ENCODE data around the gene CLOCK.

Gene CLOCK

DNA sequence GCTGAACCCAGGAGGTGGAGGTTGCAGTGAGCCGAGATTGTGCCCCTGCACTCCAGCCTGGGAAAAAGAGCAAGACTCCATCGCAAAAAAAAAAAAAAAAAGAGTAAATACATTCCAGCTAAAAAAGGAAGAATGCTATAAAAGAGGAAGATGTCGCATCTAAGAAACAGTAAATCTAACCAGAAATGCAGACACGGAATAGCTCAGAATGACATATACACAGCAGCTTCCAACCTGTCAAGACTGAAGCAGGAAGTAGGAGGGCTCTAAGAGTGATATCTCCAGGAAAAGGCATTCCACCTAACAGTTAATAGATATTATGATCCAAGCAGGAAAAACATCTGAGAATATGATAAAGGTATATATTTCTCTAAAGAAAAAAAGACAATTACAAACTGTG is 16.0 kb downstream of the CLOCK start:
- Histone ChIP-seq H3K4me3 (ENCODE audit: low read length) (no peak overlapping the region), H3K36me3 (ENCODE audit: insufficient read depth, low read length) (no peaks in the 10 kb centered on the region), H3K9me3 (ENCODE audit: low read length) (peaks cover 9% of the 10 kb centered on the region), H2AFZ (ENCODE audit: low read depth, low read length) (no peak overlapping the region), H3K27me3 (ENCODE audit: insufficient read depth, low read length) (no peaks in the 10 kb centered on the region), H3K4me1 (ENCODE audit: insufficient read depth, low read length) (no peaks in the 10 kb centered on the region)

DNA sequence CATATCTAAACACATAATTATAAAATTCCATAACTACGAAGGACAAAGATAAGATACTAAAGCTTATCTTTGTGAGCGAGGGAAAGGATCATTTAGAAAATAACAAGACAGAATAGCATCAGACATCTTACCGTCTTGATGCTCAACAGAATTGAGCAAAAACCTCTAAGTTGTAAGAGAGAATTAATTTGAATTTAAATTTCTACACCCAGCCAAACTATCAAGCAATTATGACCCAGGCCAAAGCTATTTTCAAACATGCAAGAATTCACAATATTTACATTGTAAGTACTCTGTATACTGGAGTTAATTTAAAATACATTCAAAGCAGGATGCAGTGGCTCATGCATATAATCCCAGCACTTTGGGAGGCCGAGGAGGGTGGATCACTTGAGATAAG is 16.5 kb downstream of the CLOCK start:
- H3K36me3 ChIP-seq (ENCODE audit: insufficient read depth, low read length), result no peaks in the 10 kb centered on the region
- H3K4me1 ChIP-seq (ENCODE audit: insufficient read depth, low read length), result no peaks in the 10 kb centered on the region
- H3K4me3 ChIP-seq (ENCODE audit: low read length), result no peak overlapping the region
- H3K9me3 ChIP-seq (ENCODE audit: low read length), result peaks cover 9% of the 10 kb centered on the region
- H2AFZ ChIP-seq (ENCODE audit: low read depth, low read length), result no peak overlapping the region
- no peaks in the 10 kb centered on the region for H3K27me3 ChIP-seq (ENCODE audit: insufficient read depth, low read length)

DNA sequence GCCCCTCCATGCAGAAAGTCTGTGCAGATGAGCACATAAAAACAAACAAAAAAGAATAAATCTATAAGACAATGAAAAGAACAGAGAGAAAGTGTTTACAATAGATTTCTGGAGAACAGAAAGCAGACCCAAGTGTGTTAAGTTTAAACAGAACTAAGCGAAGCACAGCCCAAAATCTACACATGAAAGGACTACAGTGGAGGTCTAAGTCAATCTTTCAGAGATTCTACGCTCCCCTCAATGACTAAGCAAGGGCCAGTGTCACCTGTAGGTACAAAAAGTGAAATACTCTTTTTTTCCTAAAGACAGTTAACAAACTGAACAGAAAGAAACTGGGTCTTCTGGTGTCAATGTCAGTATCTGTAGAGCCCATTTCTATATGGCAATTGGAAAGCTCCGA is 18.2 kb downstream of the CLOCK start:
- Histone ChIP-seq H2AFZ (ENCODE audit: low read depth, low read length) (no peak overlapping the region), H3K4me3 (ENCODE audit: low read length) (no peak overlapping the region), H3K9me3 (ENCODE audit: low read length) (peaks cover 4% of the 10 kb centered on the region), H3K4me1 (ENCODE audit: insufficient read depth, low read length) (no peaks in the 10 kb centered on the region), H3K36me3 (ENCODE audit: insufficient read depth, low read length) (no peaks in the 10 kb centered on the region), H3K27me3 (ENCODE audit: insufficient read depth, low read length) (no peaks in the 10 kb centered on the region)

- Histone ChIP-seq H2AFZ (ENCODE audit: low read depth, low read length) (no peak overlapping the region), H3K27me3 (ENCODE audit: insufficient read depth, low read length) (no peaks in the 10 kb centered on the region), H3K4me1 (ENCODE audit: insufficient read depth, low read length) (no peaks in the 10 kb centered on the region), H3K4me3 (ENCODE audit: low read length) (no peak overlapping the region), H3K9me3 (ENCODE audit: low read length) (no peaks in the 10 kb centered on the region), H3K36me3 (ENCODE audit: insufficient read depth, low read length) (no peaks in the 10 kb centered on the region)
Measured at GRCh38 chr4:55524844-55525571, 21.7 kb downstream of the CLOCK start.

DNA sequence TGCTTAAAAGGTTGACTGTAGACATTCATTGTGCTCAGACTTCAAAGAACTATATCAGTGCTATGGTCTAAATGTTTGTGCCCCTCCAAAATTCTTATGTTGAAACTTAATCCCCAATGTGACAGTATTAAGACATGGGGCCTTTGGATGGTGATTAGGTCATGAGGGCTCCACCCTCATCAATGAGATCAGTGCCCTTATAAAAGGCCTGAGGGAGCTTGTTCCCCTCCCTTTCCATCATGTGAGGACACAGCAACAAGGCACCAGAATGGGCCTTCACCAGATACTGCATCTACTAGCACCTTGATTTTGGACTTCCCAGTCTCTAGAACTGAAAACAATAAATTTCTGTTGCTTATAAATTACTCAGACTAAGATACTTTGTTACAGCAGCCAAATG is 28.3 kb downstream of the CLOCK start:
- Histone ChIP-seq H3K9me3 (ENCODE audit: low read length) (peaks cover 2% of the 10 kb centered on the region), H2AFZ (ENCODE audit: low read depth, low read length) (no peak overlapping the region), H3K4me1 (ENCODE audit: insufficient read depth, low read length) (no peaks in the 10 kb centered on the region), H3K4me3 (ENCODE audit: low read length) (no peak overlapping the region), H3K36me3 (ENCODE audit: insufficient read depth, low read length) (no peaks in the 10 kb centered on the region), H3K27me3 (ENCODE audit: insufficient read depth, low read length) (no peaks in the 10 kb centered on the region)

GRCh38 chr4:55517526-55518229 is 29.0 kb downstream of the CLOCK start:
- H3K27me3 ChIP-seq (ENCODE audit: insufficient read depth, low read length), result no peaks in the 10 kb centered on the region
- H3K9me3 ChIP-seq (ENCODE audit: low read length), result peaks cover 2% of the 10 kb centered on the region
- H2AFZ ChIP-seq (ENCODE audit: low read depth, low read length), result no peak overlapping the region
- H3K4me3 ChIP-seq (ENCODE audit: low read length), result no peak overlapping the region
- no peaks in the 10 kb centered on the region for H3K36me3 ChIP-seq (ENCODE audit: insufficient read depth, low read length)
- H3K4me1 ChIP-seq (ENCODE audit: insufficient read depth, low read length), result no peaks in the 10 kb centered on the region

GRCh38 chr4:55512922-55513571 is 33.7 kb downstream of the CLOCK start:
- Histone ChIP-seq H3K9me3 (ENCODE audit: low read length) (peaks cover 4% of the 10 kb centered on the region), H2AFZ (ENCODE audit: low read depth, low read length) (no peak overlapping the region), H3K27me3 (ENCODE audit: insufficient read depth, low read length) (no peaks in the 10 kb centered on the region), H3K4me1 (ENCODE audit: insufficient read depth, low read length) (no peaks in the 10 kb centered on the region), H3K4me3 (ENCODE audit: low read length) (no peak overlapping the region), H3K36me3 (ENCODE audit: insufficient read depth, low read length) (peaks cover 3% of the 10 kb centered on the region)

DNA sequence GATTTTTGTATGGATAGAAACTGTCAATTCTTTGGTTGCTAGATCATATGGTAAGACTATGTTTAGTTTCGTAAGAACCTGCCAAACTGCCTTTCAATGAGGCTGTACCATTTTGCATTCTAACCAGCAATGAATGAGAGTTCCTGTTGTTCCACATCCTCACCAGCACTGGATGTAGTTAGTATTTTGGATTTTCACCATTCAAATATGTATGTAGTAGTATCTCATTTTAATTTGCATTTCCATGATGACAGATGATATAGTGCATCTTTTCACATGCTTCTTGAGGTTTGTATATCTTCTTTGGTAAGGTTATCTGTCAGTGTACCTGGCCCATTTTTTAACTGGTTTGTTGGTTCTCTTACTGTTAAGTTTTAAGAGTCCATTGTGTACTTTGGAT is 34.6 kb downstream of the CLOCK start:
- Histone ChIP-seq H2AFZ (ENCODE audit: low read depth, low read length) (no peak overlapping the region), H3K9me3 (ENCODE audit: low read length) (peaks cover 4% of the 10 kb centered on the region), H3K4me3 (ENCODE audit: low read length) (no peak overlapping the region), H3K27me3 (ENCODE audit: insufficient read depth, low read length) (no peaks in the 10 kb centered on the region), H3K36me3 (ENCODE audit: insufficient read depth, low read length) (peaks cover 3% of the 10 kb centered on the region), H3K4me1 (ENCODE audit: insufficient read depth, low read length) (no peaks in the 10 kb centered on the region)

- peaks cover 4% of the 10 kb centered on the region for H3K9me3 ChIP-seq (ENCODE audit: low read length)
- H3K4me3 ChIP-seq (ENCODE audit: low read length), result no peak overlapping the region
- H3K36me3 ChIP-seq (ENCODE audit: insufficient read depth, low read length), result peaks cover 5% of the 10 kb centered on the region
- H2AFZ ChIP-seq (ENCODE audit: low read depth, low read length), result no peak overlapping the region
- no peaks in the 10 kb centered on the region for H3K4me1 ChIP-seq (ENCODE audit: insufficient read depth, low read length)
- H3K27me3 ChIP-seq (ENCODE audit: insufficient read depth, low read length), result no peaks in the 10 kb centered on the region
Measured at GRCh38 chr4:55510685-55511084, 36.0 kb downstream of the CLOCK start.

GRCh38 chr4:55509266-55509665 is 37.4 kb downstream of the CLOCK start:
- H3K9me3 ChIP-seq (ENCODE audit: low read length), result peaks cover 4% of the 10 kb centered on the region
- H3K4me3 ChIP-seq (ENCODE audit: low read length), result no peak overlapping the region
- H3K4me1 ChIP-seq (ENCODE audit: insufficient read depth, low read length), result no peaks in the 10 kb centered on the region
- H3K36me3 ChIP-seq (ENCODE audit: insufficient read depth, low read length), result peaks cover 5% of the 10 kb centered on the region
- H3K27me3 ChIP-seq (ENCODE audit: insufficient read depth, low read length), result no peaks in the 10 kb centered on the region
- no peak overlapping the region for H2AFZ ChIP-seq (ENCODE audit: low read depth, low read length)

- H3K4me3 ChIP-seq (ENCODE audit: low read length), result no peak overlapping the region
- peaks cover 4% of the 10 kb centered on the region for H3K9me3 ChIP-seq (ENCODE audit: low read length)
- no peak overlapping the region for H2AFZ ChIP-seq (ENCODE audit: low read depth, low read length)
- no peaks in the 10 kb centered on the region for H3K4me1 ChIP-seq (ENCODE audit: insufficient read depth, low read length)
- H3K36me3 ChIP-seq (ENCODE audit: insufficient read depth, low read length), result peaks cover 10% of the 10 kb centered on the region
- no peaks in the 10 kb centered on the region for H3K27me3 ChIP-seq (ENCODE audit: insufficient read depth, low read length)
Measured at GRCh38 chr4:55507612-55508011, 39.1 kb downstream of the CLOCK start.

- no peak overlapping the region for H3K4me3 ChIP-seq (ENCODE audit: low read length)
- no peaks in the 10 kb centered on the region for H3K4me1 ChIP-seq (ENCODE audit: insufficient read depth, low read length)
- no peak overlapping the region for H2AFZ ChIP-seq (ENCODE audit: low read depth, low read length)
- H3K36me3 ChIP-seq (ENCODE audit: insufficient read depth, low read length), result peaks cover 10% of the 10 kb centered on the region
- H3K9me3 ChIP-seq (ENCODE audit: low read length), result peaks cover 2% of the 10 kb centered on the region
- no peaks in the 10 kb centered on the region for H3K27me3 ChIP-seq (ENCODE audit: insufficient read depth, low read length)
Measured at GRCh38 chr4:55503169-55503568, 43.5 kb downstream of the CLOCK start.

- Histone ChIP-seq H3K4me3 (ENCODE audit: low read length) (no peak overlapping the region), H2AFZ (ENCODE audit: low read depth, low read length) (no peak overlapping the region), H3K9me3 (ENCODE audit: low read length) (peaks cover 4% of the 10 kb centered on the region), H3K27me3 (ENCODE audit: insufficient read depth, low read length) (no peaks in the 10 kb centered on the region), H3K4me1 (ENCODE audit: insufficient read depth, low read length) (no peaks in the 10 kb centered on the region), H3K36me3 (ENCODE audit: insufficient read depth, low read length) (peaks cover 8% of the 10 kb centered on the region)
Measured at GRCh38 chr4:55500072-55500471, 46.6 kb downstream of the CLOCK start.
